Chondrocyte (in vitro differentiated cells): ENCODE results near the gene AP2M1. TPM values are rescaled to one million over a fixed set of nuclear protein-coding genes. Genes with fewer than 3 reads are reported as not detected.
A peak's percentile ranks its signal among the peaks of the same experiment; 100 is the strongest.

Experiments
- DNase-seq: peaks from one replicate; pipeline ENCODE4 v3.0.0; 2021; ENCODE audit warnings: mixed read lengths, low spot score
- H3K27ac Mint-ChIP-seq: one replicate; pipeline ENCODE4 v1.8.0; 2021; ENCODE audit warnings: mild to moderate bottlenecking, moderate library complexity, mixed read lengths; ENCODE audit not compliant: unreplicated experiment
- H3K27me3 Mint-ChIP-seq: 2 replicates; pipeline ENCODE4 v1.8.0; 2021; ENCODE audit warnings: low read depth, mixed read lengths
- H3K36me3 Mint-ChIP-seq: 2 replicates; pipeline ENCODE4 v1.8.0; 2021; ENCODE audit warnings: low read depth, mixed read lengths
- H3K4me1 Mint-ChIP-seq: 2 replicates; pipeline ENCODE4 v1.8.0; 2021; ENCODE audit warnings: low read depth, mild to moderate bottlenecking, mixed read lengths
- H3K4me3 Mint-ChIP-seq: one replicate; pipeline ENCODE4 v1.8.0; 2021; ENCODE audit warnings: mild to moderate bottlenecking, moderate library complexity, mixed read lengths; ENCODE audit not compliant: unreplicated experiment
- H3K9me3 Mint-ChIP-seq: 2 replicates; pipeline ENCODE4 v1.8.0; 2021; ENCODE audit warnings: low read depth, mixed read lengths
- CTCF ChIP-seq: fragments of 200-600 bp; sonication (generic); IDR thresholded peaks from 2 replicates; pipeline ENCODE4 v1.5.0; 2021; ENCODE audit warnings: antibody characterized with exemption, mild to moderate bottlenecking, moderate library complexity
- total RNA-seq: library from RNA; stranded (reverse); gene quantifications from 3 replicates; pipeline ENCODE4 v1.2.1, GENCODE V29; 2021

The AP2M1 gene
- total RNA-seq, 1 donor from 2014 or later, result 488 TPM

- H3K27ac Mint-ChIP-seq, result no peak overlapping the region
- no peaks in the 10 kb centered on the region for H3K9me3 Mint-ChIP-seq
- peaks cover 3% of the 10 kb centered on the region for H3K36me3 Mint-ChIP-seq
- H3K4me1 Mint-ChIP-seq, result peaks cover 12% of the 10 kb centered on the region
- no peak for TF ChIP-seq CTCF
- H3K27me3 Mint-ChIP-seq, result peaks cover 37% of the 10 kb centered on the region
- peak overlapping the region; percentile 63 for H3K4me3 Mint-ChIP-seq
- no peak for DNase-seq
These were observed 56.2 kb downstream of the AP2M1 start for GRCh38 chr3:184230603-184231528.

- Mint-ChIP-seq H3K4me1 (peaks cover 12% of the 10 kb centered on the region), H3K9me3 (no peaks in the 10 kb centered on the region), H3K4me3 (peak overlapping the region; percentile 63), H3K27ac (no peak overlapping the region), H3K36me3 (peaks cover 3% of the 10 kb centered on the region), H3K27me3 (peaks cover 34% of the 10 kb centered on the region)
- no peak for TF ChIP-seq CTCF
- no peak for DNase-seq
These were observed 57.0 kb downstream of the AP2M1 start for GRCh38 chr3:184231671-184232070.

- Mint-ChIP-seq H3K9me3 (no peaks in the 10 kb centered on the region), H3K4me1 (peaks cover 12% of the 10 kb centered on the region), H3K36me3 (peaks cover 3% of the 10 kb centered on the region), H3K27ac (no peak overlapping the region), H3K4me3 (no peak overlapping the region), H3K27me3 (peaks cover 30% of the 10 kb centered on the region)
- no peak for TF ChIP-seq CTCF
- no peak for DNase-seq
These were observed 58.6 kb downstream of the AP2M1 start for GRCh38 chr3:184233127-184233843.

Other genes with a start within 250 kb of the AP2M1 start
- 22.0 to 26.8 TPM (median 23.8 TPM) in 3 replicates for gene ABCC5, start 157.0 kb upstream of the AP2M1 start, total RNA-seq
- gene HTR3D, start 143.1 kb upstream of the AP2M1 start, total RNA-seq, result not detected in 3 replicates
- gene HTR3C, start 121.8 kb upstream of the AP2M1 start, total RNA-seq, result not detected in 3 replicates
- gene HTR3E, start 77.8 kb upstream of the AP2M1 start, total RNA-seq, result not detected in 3 replicates
- 24.0 to 31.8 TPM (median 26.1 TPM) in 3 replicates for gene EIF2B5, start 39.5 kb upstream of the AP2M1 start, total RNA-seq
- 88.1 to 113 TPM (median 102 TPM) in 3 replicates for gene DVL3, start 19.5 kb upstream of the AP2M1 start, total RNA-seq
- gene ABCF3, start 11.3 kb downstream of the AP2M1 start, total RNA-seq, result 52.8 to 68.9 TPM (median 53.8 TPM) in 3 replicates
- gene VWA5B2, start 54.7 kb downstream of the AP2M1 start, total RNA-seq, result 0.25 TPM in 1 of 3 replicates, not detected in the others
- gene ALG3, start 74.1 kb downstream of the AP2M1 start, total RNA-seq, result 33.3 to 43.7 TPM (median 36.8 TPM) in 3 replicates
- gene EEF1AKMT4, start 74.8 kb downstream of the AP2M1 start, total RNA-seq, result 4.3 to 5.0 TPM (median 4.4 TPM) in 3 replicates
- 3.2 to 5.3 TPM (median 3.9 TPM) in 3 replicates for gene CAMK2N2, start 86.7 kb downstream of the AP2M1 start, total RNA-seq
- gene ECE2, start 101.2 kb downstream of the AP2M1 start, total RNA-seq, result not detected in 3 replicates
- 237 to 288 TPM (median 238 TPM) in 3 replicates for gene PSMD2, start 124.4 kb downstream of the AP2M1 start, total RNA-seq
- gene EIF4G1, start 139.8 kb downstream of the AP2M1 start, total RNA-seq, result 388 to 532 TPM (median 403 TPM) in 3 replicates
- gene FAM131A, start 162.7 kb downstream of the AP2M1 start, total RNA-seq, result 13.4 to 15.3 TPM (median 13.4 TPM) in 3 replicates
- 3.1 to 6.5 TPM (median 3.1 TPM) in 3 replicates for gene CLCN2, start 186.8 kb downstream of the AP2M1 start, total RNA-seq
- 49.8 to 71.0 TPM (median 50.4 TPM) in 3 replicates for gene POLR2H, start 186.9 kb downstream of the AP2M1 start, total RNA-seq
- gene THPO, start 203.4 kb downstream of the AP2M1 start, total RNA-seq, result not detected in 3 replicates
- gene CHRD, start 205.2 kb downstream of the AP2M1 start, total RNA-seq, result 1.4 to 4.7 TPM (median 1.5 TPM) in 3 replicates